IgD-negative memory B cell (primary cell): Measurements from ENCODE around the gene GDPD5. TPM values are rescaled to one million over a fixed set of nuclear protein-coding genes. Genes with fewer than 3 reads are reported as not detected.
A peak's percentile ranks its signal among the peaks of the same experiment; 100 is the strongest.

Experiments
- H3K27ac Mint-ChIP-seq, 3 donors: one replicate each; pipeline ENCODE4 v1.8.0; 2020 to 2022; ENCODE audit warnings: mild to moderate bottlenecking in 3 of 3, mixed read lengths in 3 of 3, moderate library complexity in 1 of 3
- H3K27me3 Mint-ChIP-seq: one replicate; pipeline ENCODE4 v1.8.0; 2021; ENCODE audit warnings: mixed read lengths
- H3K36me3 Mint-ChIP-seq: one replicate; pipeline ENCODE4 v1.8.0; 2020; ENCODE audit warnings: mild to moderate bottlenecking, mixed read lengths
- H3K4me1 Mint-ChIP-seq, 3 donors: one replicate each; pipeline ENCODE4 v1.8.0; 2020 to 2022; ENCODE audit warnings: mixed read lengths in 3 of 3, mild to moderate bottlenecking in 1 of 3
- H3K4me3 Mint-ChIP-seq, 4 donors: one replicate each; pipeline ENCODE4 v1.8.0; 2020 to 2022; ENCODE audit warnings: mild to moderate bottlenecking in 4 of 4, mixed read lengths in 4 of 4, moderate library complexity in 3 of 4
- H3K9me3 Mint-ChIP-seq, 3 donors: one replicate each; pipeline ENCODE4 v1.8.0; 2020 to 2021; ENCODE audit warnings: mixed read lengths in 3 of 3, mild to moderate bottlenecking in 1 of 3
- polyA plus RNA-seq: library from polyadenylated mRNA; unstranded; fragments of 300-500 nt; fragmentation: Illumina TruSeq; gene quantifications from one replicate; pipeline ENCODE4 v1.2.3, GENCODE V29; 2021

The GDPD5 gene
- polyA plus RNA-seq, 1 donor from 2014 or later = 27.8 TPM

DNA sequence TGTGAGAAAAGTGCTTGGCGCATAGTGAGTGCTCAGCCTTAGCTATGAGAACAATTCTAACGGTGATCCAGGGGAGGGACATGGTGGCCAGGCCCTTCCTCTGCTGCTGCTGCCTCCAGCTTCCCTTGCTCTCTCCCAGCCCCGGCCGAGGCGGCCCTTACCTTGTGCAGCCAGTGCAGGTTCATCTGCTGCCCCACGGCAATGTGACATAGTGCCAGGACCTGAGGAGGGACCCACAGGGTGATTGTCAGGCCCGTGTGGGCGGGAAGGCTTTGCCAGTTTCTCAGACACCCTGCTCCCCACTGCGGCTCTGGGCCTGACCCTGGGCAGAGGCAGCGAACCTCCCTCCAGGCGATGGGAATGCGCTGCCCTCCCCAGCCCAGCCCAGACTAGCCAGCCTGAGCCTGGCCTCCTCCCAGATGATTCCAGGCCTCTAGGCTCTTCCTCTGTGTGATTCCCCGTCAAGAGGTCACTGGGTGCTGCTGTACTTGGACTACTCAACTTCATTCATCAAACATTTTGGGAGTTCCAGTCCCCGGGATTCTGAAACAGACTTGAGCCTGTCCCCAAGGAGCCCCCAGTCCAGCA, 69.1 kb downstream of the GDPD5 start:
- no peak overlapping the region for H3K27ac Mint-ChIP-seq
- H3K4me3 Mint-ChIP-seq = no peak overlapping the region
- H3K36me3 Mint-ChIP-seq = peaks cover 10% of the 10 kb centered on the region
- no peaks in the 10 kb centered on the region for H3K9me3 Mint-ChIP-seq
- peaks cover 0 to 1% (median 0%) of the 10 kb centered on the region in 3 donors for H3K4me1 Mint-ChIP-seq
- H3K27me3 Mint-ChIP-seq = no peaks in the 10 kb centered on the region

DNA sequence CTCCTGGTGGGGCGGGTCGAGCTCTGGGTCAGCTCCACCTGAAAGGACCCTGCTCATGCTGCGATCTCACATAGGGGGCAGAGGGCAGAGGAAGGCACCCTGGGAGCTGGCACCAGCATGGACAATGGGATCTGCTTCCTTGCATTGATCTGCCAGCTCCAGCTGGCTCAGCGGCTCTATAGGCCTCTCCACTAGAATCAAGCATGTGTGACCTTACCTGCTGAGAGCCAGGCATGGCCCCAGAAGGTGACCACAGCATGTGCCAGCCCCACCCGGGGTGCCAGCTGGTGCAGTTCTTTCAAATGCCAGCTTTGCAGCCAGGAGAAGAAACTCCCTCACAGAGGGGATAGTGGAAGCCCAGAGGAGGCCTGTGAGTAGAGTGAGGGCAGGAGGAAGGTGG, 70.8 kb downstream of the GDPD5 start:
- H3K9me3 Mint-ChIP-seq = no peaks in the 10 kb centered on the region
- peaks cover 13% of the 10 kb centered on the region for H3K36me3 Mint-ChIP-seq
- H3K4me1 Mint-ChIP-seq = peaks cover 0 to 1% (median 0%) of the 10 kb centered on the region in 3 donors
- no peak overlapping the region for H3K27ac Mint-ChIP-seq
- H3K27me3 Mint-ChIP-seq = no peaks in the 10 kb centered on the region
- H3K4me3 Mint-ChIP-seq = no peak overlapping the region

DNA sequence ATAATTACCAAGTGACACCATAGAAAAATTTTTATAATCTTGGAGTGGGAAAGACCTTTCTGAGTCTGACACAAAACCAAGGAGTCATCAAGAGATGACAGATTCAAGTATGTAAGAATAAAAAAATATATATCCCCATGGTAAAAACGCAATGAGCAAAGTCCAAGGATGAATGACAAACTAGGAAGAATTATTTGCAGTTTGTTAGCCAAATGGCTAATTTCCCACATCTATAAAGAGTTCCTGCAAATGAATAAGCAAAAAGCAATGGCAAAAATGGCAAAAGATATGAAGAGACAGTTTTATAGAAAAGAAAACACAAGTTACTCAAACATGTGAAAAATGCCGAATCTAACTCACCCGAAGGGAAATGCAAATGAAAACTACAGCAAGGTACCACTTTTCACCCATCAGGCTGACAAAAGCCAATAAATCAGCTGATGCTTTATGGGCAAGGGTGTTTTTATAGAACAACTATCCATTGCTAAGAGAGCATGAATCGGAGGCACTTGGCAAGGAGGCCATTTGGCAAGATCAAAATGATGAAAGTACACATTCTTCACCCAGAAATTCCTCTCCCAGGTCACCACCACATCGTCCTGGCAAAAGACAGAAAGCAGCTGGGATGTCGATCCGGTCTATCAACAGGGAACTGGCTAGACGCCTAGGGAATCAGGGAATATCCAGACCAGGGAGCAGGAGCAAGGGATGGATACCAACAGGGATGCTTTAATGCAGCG, 71.7 kb downstream of the GDPD5 start:
- H3K27ac Mint-ChIP-seq = no peak overlapping the region

DNA sequence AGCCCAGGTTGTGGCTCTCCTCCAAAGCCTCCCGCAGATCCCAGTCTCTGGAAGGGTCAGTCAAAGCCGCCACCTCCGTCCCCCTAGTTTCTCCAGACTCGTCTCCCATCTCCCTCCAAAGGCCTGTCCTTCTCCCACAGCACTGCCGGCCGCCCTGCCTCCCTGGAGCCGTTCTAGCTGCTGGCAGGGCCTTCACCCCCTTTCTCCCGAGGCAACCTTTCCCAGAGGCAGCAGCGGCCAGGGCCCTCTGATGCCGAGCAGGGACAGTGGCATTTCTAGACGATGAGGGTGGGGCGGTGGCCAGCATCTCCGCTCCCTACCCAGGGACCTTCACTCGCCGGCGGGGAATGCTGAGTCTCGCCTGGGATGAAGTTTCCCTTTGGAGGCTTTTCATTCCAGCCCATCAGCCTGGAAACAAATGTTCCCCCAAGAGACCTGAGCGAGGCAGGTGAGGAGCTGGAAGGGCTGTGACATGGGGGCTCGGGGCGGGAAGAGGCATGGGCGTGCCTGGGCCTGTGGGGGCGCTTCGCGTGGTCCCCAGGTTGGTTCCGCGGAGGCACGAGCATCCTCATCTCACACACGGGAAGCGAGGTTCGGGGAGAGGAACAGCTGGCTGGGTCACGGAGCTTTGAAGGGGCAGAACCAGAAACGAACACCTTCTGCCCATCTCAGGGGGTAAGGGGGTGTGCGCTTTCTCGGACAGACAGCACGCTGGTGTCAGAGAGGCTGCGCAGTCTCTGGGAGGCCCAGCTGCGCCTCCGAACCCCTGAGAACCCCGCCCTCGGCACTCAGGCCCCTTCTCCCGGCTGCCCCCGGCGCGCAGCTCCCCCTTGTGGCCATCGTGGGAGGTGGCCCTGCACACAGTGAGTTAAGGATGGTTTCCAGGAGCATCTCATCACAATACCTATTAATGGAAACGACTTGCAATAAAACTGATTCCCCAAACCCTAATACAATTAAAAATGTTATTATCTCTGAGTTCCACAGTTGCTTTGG, 74.6 kb downstream of the GDPD5 start:
- peaks cover 0 to 1% (median 0%) of the 10 kb centered on the region in 3 donors for H3K4me1 Mint-ChIP-seq
- H3K36me3 Mint-ChIP-seq = peaks cover 13% of the 10 kb centered on the region
- no peaks in the 10 kb centered on the region for H3K9me3 Mint-ChIP-seq
- no peak overlapping the region for H3K27ac Mint-ChIP-seq
- no peaks in the 10 kb centered on the region for H3K27me3 Mint-ChIP-seq
- H3K4me3 Mint-ChIP-seq = peak overlapping the region in 1 of 4 donors; percentile 57

More for the DNA sequence above, 71.7 kb downstream of the GDPD5 start:
- Mint-ChIP-seq H3K4me1 (peaks cover 0 to 1% (median 0%) of the 10 kb centered on the region in 3 donors), H3K9me3 (no peaks in the 10 kb centered on the region), H3K36me3 (peaks cover 13% of the 10 kb centered on the region), H3K27me3 (no peaks in the 10 kb centered on the region), H3K4me3 (no peak overlapping the region)

DNA sequence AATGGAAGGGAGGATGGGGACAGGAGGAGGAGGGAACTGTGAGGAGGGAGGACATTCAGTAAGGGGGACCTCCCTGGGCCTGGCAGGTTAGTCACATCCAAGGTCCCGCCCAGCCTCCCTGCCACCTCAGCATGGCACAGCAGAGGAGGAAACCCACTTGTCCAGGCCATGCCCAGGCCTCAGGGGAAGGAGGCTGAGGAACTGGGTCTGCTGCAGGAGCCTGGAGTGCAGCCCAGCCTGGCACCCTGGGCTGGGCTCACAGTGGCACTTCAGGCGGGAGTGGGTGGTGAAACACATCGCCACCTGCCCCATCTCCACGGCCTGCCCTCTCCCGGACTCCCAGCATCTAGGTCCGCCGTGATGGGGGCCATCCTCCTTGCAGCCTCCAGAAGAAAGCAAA, 75.5 kb downstream of the GDPD5 start:
- peaks cover 13% of the 10 kb centered on the region for H3K36me3 Mint-ChIP-seq
- H3K27me3 Mint-ChIP-seq = no peaks in the 10 kb centered on the region
- no peaks in the 10 kb centered on the region for H3K4me1 Mint-ChIP-seq
- no peak overlapping the region for H3K27ac Mint-ChIP-seq
- H3K9me3 Mint-ChIP-seq = no peaks in the 10 kb centered on the region
- no peak overlapping the region for H3K4me3 Mint-ChIP-seq

DNA sequence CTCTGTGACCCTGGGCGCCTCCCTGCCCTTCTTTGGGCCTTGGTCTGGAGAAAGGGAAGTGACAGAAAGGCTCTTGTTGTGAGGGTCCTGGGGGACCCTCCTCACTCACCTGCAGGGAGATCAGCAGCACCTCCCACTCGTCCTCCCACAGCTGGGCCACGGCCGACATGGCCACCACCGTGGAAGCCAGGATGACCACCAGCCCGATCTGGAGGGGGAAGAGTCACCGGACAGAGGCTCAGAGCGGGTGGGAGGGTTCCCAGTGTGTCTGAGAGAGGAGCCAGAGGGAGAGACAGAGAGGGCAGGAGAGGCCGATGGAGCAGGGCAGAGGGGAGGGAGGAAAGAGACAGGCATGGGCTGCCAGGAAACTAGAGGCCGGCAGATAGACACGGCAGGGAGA, 76.0 kb downstream of the GDPD5 start:
- H3K9me3 Mint-ChIP-seq = no peaks in the 10 kb centered on the region

DNA sequence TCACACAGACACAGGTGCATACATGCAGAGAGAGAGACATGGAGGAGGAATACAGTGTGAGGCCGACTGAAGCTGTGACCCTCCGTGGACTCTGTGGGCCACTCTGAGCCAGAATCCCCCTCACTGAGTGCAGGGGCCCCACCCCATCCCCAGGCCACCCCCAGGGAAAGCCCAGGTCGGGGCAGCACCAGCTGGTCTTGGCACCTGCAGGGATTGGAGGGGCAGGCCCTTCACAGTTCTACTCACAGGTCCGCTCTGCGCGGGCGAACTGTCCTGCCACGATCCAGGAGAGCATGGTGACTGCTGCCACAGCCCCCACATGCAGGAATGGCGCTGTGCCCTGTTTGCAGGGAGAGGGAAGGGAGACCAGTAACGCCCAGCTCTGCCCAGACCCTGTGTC, 76.5 kb downstream of the GDPD5 start:
- no peak overlapping the region for H3K27ac Mint-ChIP-seq
- no peaks in the 10 kb centered on the region for H3K9me3 Mint-ChIP-seq
- H3K27me3 Mint-ChIP-seq = no peaks in the 10 kb centered on the region
- no peaks in the 10 kb centered on the region for H3K4me1 Mint-ChIP-seq
- H3K36me3 Mint-ChIP-seq = peaks cover 11% of the 10 kb centered on the region
- no peak overlapping the region for H3K4me3 Mint-ChIP-seq

More for the DNA sequence above, 76.0 kb downstream of the GDPD5 start:
- Mint-ChIP-seq H3K27ac (no peak overlapping the region), H3K36me3 (peaks cover 11% of the 10 kb centered on the region), H3K4me3 (no peak overlapping the region), H3K27me3 (no peaks in the 10 kb centered on the region), H3K4me1 (no peaks in the 10 kb centered on the region)

DNA sequence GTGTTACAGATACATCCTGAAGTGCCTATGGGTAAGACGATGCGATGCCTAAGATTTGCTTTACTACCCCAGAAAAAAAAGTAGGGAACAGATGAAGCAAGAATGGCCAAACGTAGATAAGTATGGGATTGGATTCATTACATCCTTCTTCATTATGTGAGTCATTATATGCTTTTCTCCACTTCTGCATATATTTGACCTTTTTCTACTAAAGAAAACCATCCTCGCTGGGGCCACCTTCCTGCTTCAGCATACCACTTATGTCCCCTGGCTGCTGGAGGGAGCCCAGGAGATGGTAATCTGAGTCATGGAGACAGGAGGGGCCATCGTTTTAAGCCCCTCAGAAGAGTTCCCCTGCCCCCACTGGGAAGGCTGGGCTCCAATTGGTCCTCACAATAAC, 78.3 kb downstream of the GDPD5 start:
- H3K27me3 Mint-ChIP-seq = no peaks in the 10 kb centered on the region
- H3K27ac Mint-ChIP-seq = no peak overlapping the region
- no peaks in the 10 kb centered on the region for H3K9me3 Mint-ChIP-seq
- peaks cover 9% of the 10 kb centered on the region for H3K36me3 Mint-ChIP-seq
- no peak overlapping the region for H3K4me3 Mint-ChIP-seq
- no peaks in the 10 kb centered on the region for H3K4me1 Mint-ChIP-seq

DNA sequence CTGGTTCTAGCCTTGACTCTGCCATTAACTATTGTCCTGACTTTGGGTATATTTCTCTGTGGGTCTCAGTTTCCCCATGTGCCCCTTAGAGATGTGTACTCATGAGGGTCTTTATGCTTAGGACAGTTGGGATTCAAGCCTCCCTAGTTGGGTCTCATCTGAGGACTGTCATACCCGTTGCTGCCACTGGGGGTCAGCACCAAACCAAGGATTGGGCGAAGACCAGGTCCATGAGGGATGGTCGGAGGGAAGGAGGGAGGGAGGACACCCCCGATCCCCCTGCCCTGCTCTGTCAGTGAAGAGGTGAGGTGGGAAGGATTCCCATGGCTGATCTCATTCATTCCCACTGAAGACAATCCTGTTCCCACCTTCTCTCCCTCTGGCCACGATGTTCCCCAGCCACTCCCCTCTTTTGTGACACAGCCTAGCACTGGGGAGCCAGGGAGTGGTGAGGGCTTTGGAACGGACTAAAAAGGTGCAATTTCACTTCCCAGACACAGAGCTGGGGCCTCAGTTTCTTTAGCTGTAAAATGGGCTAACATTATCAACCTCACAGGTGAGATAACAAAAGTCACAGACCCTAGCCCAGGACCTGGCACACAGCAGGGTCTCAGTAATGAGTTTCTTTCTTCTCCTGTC, 80.3 kb downstream of the GDPD5 start:
- no peak overlapping the region for H3K27ac Mint-ChIP-seq
- peaks cover 2% of the 10 kb centered on the region for H3K36me3 Mint-ChIP-seq
- H3K9me3 Mint-ChIP-seq = no peaks in the 10 kb centered on the region
- no peaks in the 10 kb centered on the region for H3K27me3 Mint-ChIP-seq
- no peak overlapping the region for H3K4me3 Mint-ChIP-seq
- no peaks in the 10 kb centered on the region for H3K4me1 Mint-ChIP-seq

DNA sequence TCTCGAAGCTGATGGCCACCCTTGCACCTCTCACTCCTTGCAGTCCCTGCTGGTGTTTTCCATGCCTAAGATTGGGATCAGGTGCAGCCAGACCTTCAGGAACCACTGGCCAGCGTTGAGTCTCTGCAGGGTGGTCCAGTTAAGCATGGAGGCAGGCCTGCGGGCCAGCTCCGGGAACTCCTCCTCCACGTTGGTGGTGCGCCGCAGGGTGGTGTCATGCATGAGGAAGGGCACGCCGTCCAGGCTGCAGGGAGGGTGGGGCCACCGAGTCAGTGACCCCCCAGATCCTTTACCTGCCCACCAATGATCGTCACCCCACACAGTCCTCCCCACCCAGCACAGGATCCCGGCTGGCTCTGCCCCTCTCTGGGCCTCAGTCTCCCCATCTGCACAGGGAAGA, 82.7 kb downstream of the GDPD5 start:
- H3K36me3 Mint-ChIP-seq = peaks cover 3% of the 10 kb centered on the region
- no peak overlapping the region for H3K27ac Mint-ChIP-seq
- H3K4me3 Mint-ChIP-seq = no peak overlapping the region
- peaks cover 0 to 2% (median 0%) of the 10 kb centered on the region in 3 donors for H3K4me1 Mint-ChIP-seq
- no peaks in the 10 kb centered on the region for H3K27me3 Mint-ChIP-seq
- H3K9me3 Mint-ChIP-seq = no peaks in the 10 kb centered on the region

DNA sequence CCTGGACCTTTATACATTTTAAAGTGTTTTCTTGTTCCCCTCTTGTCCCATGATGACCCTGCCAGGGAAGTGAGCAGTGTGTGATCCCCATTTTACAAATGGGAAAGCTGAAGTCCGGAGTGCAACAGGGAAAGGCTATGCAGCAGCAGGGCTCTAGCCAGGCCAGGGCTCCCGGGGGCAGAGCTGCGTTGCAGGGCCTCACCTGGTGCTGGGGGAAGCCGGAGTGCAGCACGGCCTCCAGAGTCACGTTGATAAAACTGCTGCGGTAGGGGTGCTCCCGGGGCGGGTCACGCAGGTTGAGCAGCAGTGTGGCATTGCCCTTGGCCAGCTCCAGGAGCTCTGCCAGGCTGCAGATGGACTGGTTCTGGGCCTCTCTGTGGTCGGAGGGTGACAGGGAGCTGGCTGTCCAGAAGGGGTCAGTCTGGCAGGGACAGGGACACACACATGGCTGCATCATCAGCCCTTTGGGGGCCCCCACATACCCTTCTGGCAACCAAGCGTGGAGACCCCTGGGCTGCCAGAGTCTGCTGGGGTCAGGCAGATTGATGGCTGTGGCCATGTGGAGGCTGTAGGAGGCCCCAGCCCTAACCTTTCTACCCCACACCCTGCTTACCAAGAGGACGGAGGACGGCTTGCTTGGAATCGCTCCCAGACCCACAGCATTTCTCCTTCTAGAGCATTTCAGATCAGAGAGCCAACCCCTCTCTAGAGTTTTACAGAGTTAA, 83.4 kb downstream of the GDPD5 start:
- Mint-ChIP-seq H3K27me3 (no peaks in the 10 kb centered on the region), H3K4me3 (no peak overlapping the region), H3K27ac (no peak overlapping the region), H3K4me1 (peaks cover 0 to 2% (median 0%) of the 10 kb centered on the region in 3 donors), H3K36me3 (peaks cover 3% of the 10 kb centered on the region), H3K9me3 (no peaks in the 10 kb centered on the region)

DNA sequence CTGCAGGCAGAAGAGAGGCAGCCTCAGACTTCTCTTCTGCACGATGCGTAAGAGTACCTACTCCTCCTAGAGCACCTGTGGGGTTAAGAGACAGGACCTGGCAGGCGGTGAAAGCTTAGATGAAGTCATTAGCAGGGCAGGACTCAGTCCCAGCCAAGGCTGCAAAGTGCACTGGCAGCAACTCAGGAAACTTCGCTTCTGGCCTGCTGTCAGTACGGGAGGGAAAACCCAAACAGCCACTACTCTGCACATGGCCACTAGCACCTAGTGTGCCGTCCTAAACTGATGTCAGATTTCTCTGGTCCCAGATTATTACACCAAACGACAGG, 84.0 kb downstream of the GDPD5 start:
- Mint-ChIP-seq H3K4me1 (peaks cover 0 to 2% (median 0%) of the 10 kb centered on the region in 3 donors), H3K4me3 (no peak overlapping the region), H3K27ac (no peak overlapping the region), H3K9me3 (no peaks in the 10 kb centered on the region), H3K27me3 (no peaks in the 10 kb centered on the region), H3K36me3 (peaks cover 3% of the 10 kb centered on the region)

DNA sequence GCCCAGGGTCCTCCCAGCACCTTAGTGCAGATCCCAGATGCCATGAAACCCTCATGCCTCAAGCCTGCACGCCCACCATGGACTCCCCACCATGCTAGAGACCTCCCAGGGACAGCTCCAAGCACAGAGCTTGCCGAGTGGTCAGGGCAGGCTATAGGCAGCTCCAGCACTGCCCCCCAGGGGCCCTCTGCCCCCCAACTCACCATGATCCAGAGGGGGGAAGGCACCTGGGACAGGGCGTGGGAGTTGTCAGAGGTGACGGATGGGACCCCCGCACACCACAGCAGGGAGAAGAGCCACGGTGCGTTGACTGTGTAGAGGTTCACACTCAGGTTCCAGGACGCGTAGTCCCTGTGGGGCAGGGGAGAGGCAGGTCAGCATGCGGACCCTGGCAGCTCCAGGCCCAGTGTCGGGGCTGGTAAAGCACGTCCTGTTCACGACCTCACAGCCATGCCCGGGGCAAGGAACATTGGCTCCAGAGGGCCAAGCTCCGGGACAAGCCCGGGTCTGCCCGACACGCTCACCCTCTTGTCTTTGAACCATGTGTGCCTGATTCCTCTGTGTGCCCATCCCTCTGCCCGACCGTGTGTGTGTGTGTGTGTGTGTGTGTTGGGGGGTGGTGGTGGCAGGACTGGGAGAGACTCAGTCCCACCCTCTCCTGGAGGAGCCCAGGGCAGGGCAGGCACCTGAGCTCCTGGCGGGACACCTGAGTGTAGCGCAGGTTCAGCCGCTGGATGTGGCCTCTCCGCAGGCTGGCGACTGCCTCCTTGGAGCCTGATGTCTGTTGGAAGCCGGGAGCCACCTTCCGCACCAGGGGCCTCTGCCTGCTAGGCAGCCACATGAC, 84.6 kb downstream of the GDPD5 start:
- Mint-ChIP-seq H3K9me3 (no peaks in the 10 kb centered on the region), H3K27ac (no peak overlapping the region), H3K4me3 (no peak overlapping the region), H3K27me3 (no peaks in the 10 kb centered on the region), H3K4me1 (peaks cover 0 to 2% (median 0%) of the 10 kb centered on the region in 3 donors), H3K36me3 (peaks cover 3% of the 10 kb centered on the region)
